Naive thymus-derived CD8-positive, alpha-beta T cell (primary cell): ENCODE data around the gene ARID1B. TPM values are rescaled to one million over a fixed set of nuclear protein-coding genes. Genes with fewer than 3 reads are reported as not detected.

Experiments used
- ATAC-seq, 2 donors: fragments of 150-1000 bp; cut with Tn5 transposase in 1 of 2; sonication (Bioruptor Pico), chemical (Tn5 transposase) in 1 of 2; 1 replicate in 1 of 2; 2 replicates in 1 of 2; pipeline ENCODE4 v1.10.0; 2021; ENCODE audit warnings: mild to moderate bottlenecking in 2 of 2, moderate library complexity in 2 of 2
- POLR2A ChIA-PET: fragments of 350-600 bp; sonication (Branson Sonifier 250); formaldehyde crosslinking; loops from one replicate; lab custom pipeline; 2021; ENCODE audit warnings: antibody characterized with exemption; lab: Charles Lee
- DNase-seq, 10 donors: peaks; one replicate each; pipeline versions ENCODE4 v3.0.0 to v3.0.0-alpha.2; 2020 to 2022
- H3K27ac Mint-ChIP-seq, 10 donors: one replicate each; pipeline ENCODE4 v1.8.0; 2020 to 2022; ENCODE audit warnings: mild to moderate bottlenecking in 10 of 10, mixed read lengths in 10 of 10, moderate library complexity in 4 of 10, inconsistent platforms in 1 of 10
- H3K27me3 Mint-ChIP-seq, 5 donors: one replicate each; pipeline ENCODE4 v1.8.0; 2021 to 2022; ENCODE audit warnings: mixed read lengths in 5 of 5
- H3K36me3 Mint-ChIP-seq, 3 donors: one replicate each; pipeline ENCODE4 v1.8.0; 2020 to 2022; ENCODE audit warnings: mixed read lengths in 3 of 3, mild to moderate bottlenecking in 2 of 3, inconsistent platforms in 1 of 3
- H3K4me1 Mint-ChIP-seq, 4 donors: one replicate each; pipeline ENCODE4 v1.8.0; 2021 to 2022; ENCODE audit warnings: mixed read lengths in 4 of 4
- H3K4me3 Mint-ChIP-seq, 10 donors: one replicate each; pipeline ENCODE4 v1.8.0; 2020 to 2022; ENCODE audit warnings: mild to moderate bottlenecking in 10 of 10, mixed read lengths in 10 of 10, moderate library complexity in 6 of 10, inconsistent platforms in 1 of 10
- H3K9me3 Mint-ChIP-seq, 9 donors: one replicate each; pipeline ENCODE4 v1.8.0; 2020 to 2022; ENCODE audit warnings: mixed read lengths in 9 of 9, mild to moderate bottlenecking in 3 of 9, inconsistent platforms in 1 of 9, moderate library complexity in 1 of 9
- polyA plus RNA-seq, 3 donors: library from polyadenylated mRNA; unstranded; fragments of 300-500 nt; fragmentation: Illumina TruSeq; gene quantifications; one replicate each; pipeline ENCODE4 v1.2.3, GENCODE V29; 2021
- total RNA-seq, 8 experiments: library from RNA in 2 of 8; stranded (reverse) in 2 of 8; gene quantifications; one replicate each; pipeline ENCODE4 v1.2.3 and lab custom pipeline; 2021 to 2026

ARID1B gene
- total and polyA plus RNA-seq, 5 experiments from 2014 or later: 9.0 to 122 (median 18.6) TPM

DNA sequence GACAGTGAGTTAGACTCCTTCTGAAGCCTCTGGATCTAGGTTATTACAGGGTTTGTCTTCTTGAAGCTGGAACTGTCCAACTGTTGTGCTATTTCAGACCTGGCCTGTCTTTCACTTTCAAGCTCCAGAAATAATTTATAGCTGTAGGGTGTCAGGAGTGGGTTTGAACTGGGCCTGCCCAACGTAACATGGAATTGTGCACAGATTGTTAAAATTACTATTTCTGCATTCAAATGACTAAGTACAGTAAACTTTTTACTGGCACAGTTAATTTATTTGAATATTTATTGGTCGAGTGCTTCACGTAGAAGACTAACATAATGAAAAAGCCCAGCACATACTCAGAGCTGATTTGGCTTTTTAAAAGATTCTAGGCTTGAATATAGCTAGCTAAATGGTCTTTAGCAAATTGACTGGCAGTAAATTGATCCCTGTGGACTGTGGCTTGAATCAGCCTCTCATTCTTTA is 74.3 kb downstream of the ARID1B start:
- DNase-seq (no peak), ATAC-seq (no peak)
- Mint-ChIP-seq H3K9me3 (no peaks in the 10 kb centered on the region), H3K27me3 (no peaks in the 10 kb centered on the region), H3K27ac (peak overlapping the region in 1 of 10 donors; percentile 32), H3K4me3 (no peak overlapping the region), H3K4me1 (peaks cover 45 to 98% (median 94%) of the 10 kb centered on the region in 4 donors), H3K36me3 (peaks cover 0 to 5% (median 0%) of the 10 kb centered on the region in 3 donors)
- POLR2A ChIA-PET: no interaction called here

DNA sequence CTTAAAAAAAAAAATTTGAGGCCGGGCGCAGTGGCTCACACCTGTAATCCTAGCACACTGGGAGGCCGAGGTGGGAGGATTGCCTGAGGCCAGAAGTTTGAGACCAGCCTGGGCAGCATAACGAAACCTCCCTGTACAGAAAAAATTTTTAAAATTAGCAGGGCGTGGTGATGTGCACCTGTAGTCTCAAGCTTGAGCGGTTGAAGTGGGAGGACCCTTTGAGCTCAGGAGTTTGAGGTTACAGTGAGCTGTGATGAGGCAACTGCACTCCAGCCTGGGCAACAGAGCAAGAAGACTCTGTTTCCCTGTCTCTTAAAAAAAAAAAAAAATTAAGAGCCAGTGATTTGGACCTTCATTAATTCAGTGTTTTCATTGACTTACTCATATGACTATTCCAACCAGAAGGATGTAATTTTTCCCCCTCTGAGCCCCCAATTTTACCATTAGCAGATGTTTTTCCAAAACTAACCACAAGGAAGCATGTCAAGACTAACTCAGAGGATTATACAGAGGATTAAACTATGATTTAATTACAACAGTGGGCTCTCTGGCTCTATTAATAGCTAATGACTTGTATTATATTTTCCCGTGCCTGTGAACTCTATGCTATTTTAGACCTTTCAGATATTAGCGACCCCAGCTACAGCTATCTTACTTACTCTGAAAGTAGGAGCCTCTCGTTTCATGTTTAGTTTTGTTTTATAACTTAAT is 75.1 kb downstream of the ARID1B start:
- Mint-ChIP-seq H3K27me3 (no peaks in the 10 kb centered on the region), H3K27ac (peak overlapping the region in 2 of 10 donors; percentile 16 to 18), H3K36me3 (peaks cover 0 to 2% (median 0%) of the 10 kb centered on the region in 3 donors), H3K4me1 (peaks cover 43 to 98% (median 94%) of the 10 kb centered on the region in 4 donors), H3K4me3 (peak overlapping the region in 2 of 10 donors; percentile 7 to 30), H3K9me3 (no peaks in the 10 kb centered on the region)
- ATAC-seq: peak; percentile 60 to 70
- POLR2A ChIA-PET: no interaction called here
- no peak for DNase-seq

DNA sequence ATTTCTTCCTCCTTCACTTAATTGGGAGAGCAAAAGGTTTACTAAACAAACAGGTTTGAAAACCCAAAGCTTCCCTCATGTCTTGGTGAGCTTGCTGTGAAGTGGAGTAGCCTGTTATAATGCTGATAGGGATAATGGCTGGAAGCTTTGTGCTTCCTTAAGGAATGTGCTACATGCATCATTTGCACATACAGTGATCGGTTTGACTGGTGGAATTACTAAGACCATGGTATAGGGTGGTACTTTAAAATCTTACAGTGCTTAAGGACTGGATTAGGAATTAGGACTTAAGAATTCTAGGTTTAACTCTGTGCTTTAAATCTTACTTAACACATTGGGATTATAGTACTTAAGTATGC is 75.7 kb downstream of the ARID1B start:
- no peak for ATAC-seq
- POLR2A ChIA-PET: no interaction called here
- peak overlapping the region in 1 of 10 donors; percentile 16 for H3K27ac Mint-ChIP-seq
- peaks cover 0 to 2% (median 0%) of the 10 kb centered on the region in 3 donors for H3K36me3 Mint-ChIP-seq
- H3K27me3 Mint-ChIP-seq: no peaks in the 10 kb centered on the region
- H3K4me3 Mint-ChIP-seq: peak overlapping the region in 1 of 10 donors; percentile 30
- peaks cover 42 to 98% (median 94%) of the 10 kb centered on the region in 4 donors for H3K4me1 Mint-ChIP-seq
- H3K9me3 Mint-ChIP-seq: no peaks in the 10 kb centered on the region
- DNase-seq: no peak

DNA sequence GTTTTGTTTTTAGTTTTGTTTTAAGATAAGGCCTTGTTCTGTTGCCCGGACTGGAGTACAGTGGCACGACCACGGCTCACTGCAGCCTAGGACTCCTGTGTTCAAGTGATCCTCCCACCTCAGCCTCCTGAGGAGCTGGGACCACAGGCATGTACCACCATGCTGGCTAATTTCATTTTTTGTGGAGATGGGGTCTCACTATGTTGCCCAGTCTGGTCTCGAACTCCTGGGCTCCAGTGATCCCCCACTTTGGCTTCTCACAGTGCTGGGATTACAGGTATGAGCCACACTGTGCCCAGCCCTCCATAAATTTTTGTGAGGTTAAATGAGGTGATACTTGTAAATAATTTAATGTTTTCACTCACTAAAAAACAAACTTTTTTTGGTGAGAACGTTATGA is 76.6 kb downstream of the ARID1B start:
- Mint-ChIP-seq H3K27me3 (no peaks in the 10 kb centered on the region), H3K36me3 (peaks cover 0 to 3% (median 0%) of the 10 kb centered on the region in 3 donors), H3K4me1 (peaks cover 41 to 98% (median 93%) of the 10 kb centered on the region in 4 donors), H3K9me3 (no peaks in the 10 kb centered on the region), H3K4me3 (peak overlapping the region in 2 of 10 donors; percentile 26 to 59), H3K27ac (peak overlapping the region in 5 of 10 donors; percentile 36 to 70 (median 59))
- no peak for DNase-seq
- ATAC-seq: no peak
- POLR2A ChIA-PET: no interaction called here

DNA sequence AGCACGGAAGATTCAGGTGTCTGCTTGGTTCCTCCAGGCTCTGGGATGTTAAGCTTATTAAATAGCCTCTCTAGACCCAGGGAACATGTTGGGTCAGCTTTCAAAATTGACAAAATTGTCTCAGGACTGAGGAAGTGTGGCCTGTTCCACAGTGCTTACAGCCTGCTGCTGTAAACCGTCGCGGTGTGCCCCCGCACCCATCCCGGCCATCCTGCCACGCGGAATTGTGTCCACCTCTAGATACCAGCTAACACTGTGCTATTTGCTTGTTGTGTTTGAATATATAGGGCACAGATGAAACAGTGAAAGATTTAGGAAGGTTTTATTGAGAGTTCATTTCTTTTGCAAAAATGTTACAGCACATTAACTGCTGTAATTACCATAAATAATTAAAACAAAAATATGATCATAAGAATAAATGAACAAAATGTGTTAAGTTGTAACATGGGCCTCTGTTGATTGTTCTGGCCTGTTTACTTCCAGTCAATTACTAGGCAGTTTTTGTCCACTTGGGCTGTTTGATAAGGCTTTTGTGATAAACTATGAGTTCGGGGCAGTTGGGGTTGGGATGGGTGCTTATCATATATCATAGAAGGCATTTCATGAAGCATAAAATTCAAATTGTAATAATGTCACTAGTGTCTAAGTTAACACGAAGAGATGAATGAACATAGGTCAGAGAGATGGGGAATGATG is 77.4 kb downstream of the ARID1B start:
- Mint-ChIP-seq H3K27me3 (no peaks in the 10 kb centered on the region), H3K27ac (peak overlapping the region in 2 of 10 donors; percentile 29 to 34), H3K9me3 (no peaks in the 10 kb centered on the region), H3K36me3 (peaks cover 0 to 3% (median 0%) of the 10 kb centered on the region in 3 donors), H3K4me1 (peaks cover 40 to 95% (median 89%) of the 10 kb centered on the region in 4 donors), H3K4me3 (peak overlapping the region in 3 of 10 donors; percentile 1 to 7 (median 6))
- POLR2A ChIA-PET: no interaction called here
- DNase-seq (no peak), ATAC-seq (no peak)

DNA sequence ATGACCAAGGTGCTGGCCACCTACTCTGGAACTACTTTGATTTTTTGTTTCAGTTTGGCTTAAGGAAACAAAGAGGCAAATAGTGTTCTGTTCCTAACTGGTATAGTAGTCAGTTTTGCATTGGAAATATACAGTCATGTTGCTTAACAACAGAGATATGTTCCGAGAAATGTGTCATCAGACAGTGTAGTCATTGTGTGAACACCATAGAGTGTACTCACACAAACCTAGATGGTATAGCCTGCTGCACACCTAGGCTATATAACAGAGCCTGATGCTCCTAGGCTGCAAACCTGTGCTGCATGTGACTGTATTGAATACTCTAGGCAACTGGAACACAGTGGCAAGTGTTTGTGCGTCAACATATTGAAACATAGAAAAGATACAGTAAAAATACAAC is 80.4 kb downstream of the ARID1B start:
- Mint-ChIP-seq H3K4me1 (peaks cover 55 to 90% (median 86%) of the 10 kb centered on the region in 4 donors), H3K27ac (peak overlapping the region in 3 of 10 donors; percentile 18 to 61 (median 28)), H3K4me3 (no peak overlapping the region), H3K27me3 (no peaks in the 10 kb centered on the region), H3K36me3 (peaks cover 0 to 3% (median 0%) of the 10 kb centered on the region in 3 donors), H3K9me3 (no peaks in the 10 kb centered on the region)
- ATAC-seq (no peak), DNase-seq (no peak)
- POLR2A ChIA-PET: no interaction called here

DNA sequence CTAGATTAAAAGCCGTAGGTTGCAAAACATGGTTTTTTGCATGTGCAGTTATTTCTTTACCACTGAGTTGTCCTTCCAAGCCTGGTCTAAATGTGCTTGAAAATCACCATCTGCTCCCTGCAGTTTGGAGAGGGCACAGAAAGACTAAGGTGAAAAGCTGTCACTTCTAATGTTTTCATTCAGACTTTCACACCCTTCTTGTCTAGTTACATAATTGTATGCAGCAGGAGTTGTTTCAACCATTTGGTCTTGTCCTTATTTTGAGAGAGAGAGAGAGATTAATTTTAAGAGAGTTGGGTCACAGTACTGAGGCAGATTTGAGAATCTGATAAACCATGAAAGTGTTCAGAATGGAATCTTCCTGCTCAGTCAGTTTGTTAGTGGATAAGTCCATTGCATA is 82.5 kb downstream of the ARID1B start:
- no peak for DNase-seq
- Mint-ChIP-seq H3K4me1 (peaks cover 52 to 90% (median 83%) of the 10 kb centered on the region in 4 donors), H3K36me3 (peaks cover 0 to 4% (median 0%) of the 10 kb centered on the region in 3 donors), H3K4me3 (no peak overlapping the region), H3K27ac (no peak overlapping the region), H3K9me3 (no peaks in the 10 kb centered on the region), H3K27me3 (no peaks in the 10 kb centered on the region)
- ATAC-seq: no peak
- POLR2A ChIA-PET: no interaction called here

DNA sequence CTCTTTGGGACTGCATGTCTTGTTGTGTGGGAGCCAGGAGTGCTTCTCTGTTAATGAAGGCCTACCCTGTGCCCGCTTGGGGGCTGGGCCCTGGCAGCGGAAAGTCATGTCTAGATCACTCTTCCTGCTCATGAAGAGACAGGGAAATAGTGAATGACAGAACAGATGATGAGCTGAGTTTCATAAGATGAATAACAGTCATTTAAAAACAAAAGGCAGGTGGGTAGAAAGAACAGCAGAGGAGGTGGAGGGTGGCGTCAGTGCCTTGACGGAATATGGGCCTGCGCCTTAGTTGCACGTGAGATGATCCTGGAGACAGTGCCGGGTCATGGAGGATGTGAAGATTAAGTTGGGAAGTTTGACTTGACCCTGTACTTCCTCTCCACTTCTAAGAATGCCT is 85.5 kb downstream of the ARID1B start:
- DNase-seq: no peak
- POLR2A ChIA-PET: no interaction called here
- no peak for ATAC-seq
- Mint-ChIP-seq H3K27ac (peak overlapping the region in 7 of 10 donors; percentile 8 to 71 (median 44)), H3K4me1 (peaks cover 50 to 92% (median 83%) of the 10 kb centered on the region in 4 donors), H3K4me3 (peak overlapping the region in 4 of 10 donors; percentile 4 to 22 (median 12)), H3K36me3 (peaks cover 0 to 4% (median 0%) of the 10 kb centered on the region in 3 donors), H3K9me3 (no peaks in the 10 kb centered on the region), H3K27me3 (no peaks in the 10 kb centered on the region)

DNA sequence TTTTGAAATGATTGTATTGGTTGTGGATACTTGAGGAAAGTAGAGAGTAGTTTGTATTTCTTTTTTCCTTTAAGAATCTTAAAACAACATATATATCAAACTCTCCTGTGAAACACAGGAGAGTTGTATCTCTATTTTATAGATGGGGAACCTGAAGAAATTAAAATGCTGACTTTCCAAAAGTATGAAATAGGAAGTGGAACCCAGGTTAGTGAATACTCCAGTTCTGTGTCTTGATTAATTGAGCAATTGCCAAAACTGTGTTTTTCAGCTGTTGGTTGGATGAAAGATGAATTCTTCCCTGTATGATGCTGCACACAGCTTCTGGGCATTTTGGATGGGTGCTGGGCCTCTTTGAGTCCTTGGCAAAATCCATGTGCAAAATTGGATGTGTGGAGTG is 86.3 kb downstream of the ARID1B start:
- POLR2A ChIA-PET: no interaction called here
- H3K36me3 Mint-ChIP-seq: peaks cover 0 to 1% (median 0%) of the 10 kb centered on the region in 3 donors
- no peak for ATAC-seq

DNA sequence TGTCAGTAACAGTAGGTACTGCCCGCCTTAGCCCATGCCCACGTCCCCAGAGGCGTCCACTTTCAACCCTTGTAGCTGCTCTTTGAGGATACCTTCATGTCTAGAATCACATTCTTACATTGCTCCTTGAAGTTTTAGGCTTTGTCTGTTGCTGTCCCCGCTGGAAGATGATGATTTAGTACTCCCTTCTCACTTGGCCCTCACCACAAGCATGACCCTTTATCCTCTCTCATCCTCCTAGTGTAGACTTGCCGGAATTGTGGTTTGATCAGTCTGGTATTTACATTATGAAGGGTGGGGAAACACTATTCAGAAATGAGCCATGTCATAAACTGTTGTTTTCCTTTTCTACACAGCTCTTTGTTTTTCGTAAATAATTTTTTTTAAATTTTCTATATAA is 87.4 kb downstream of the ARID1B start:
- no peaks in the 10 kb centered on the region for H3K9me3 Mint-ChIP-seq
- POLR2A ChIA-PET: no interaction called here
- no peak for ATAC-seq
- no peaks in the 10 kb centered on the region for H3K27me3 Mint-ChIP-seq
- H3K27ac Mint-ChIP-seq: peak overlapping the region in 7 of 10 donors; percentile 0 to 80 (median 61)
- no peak overlapping the region for H3K4me3 Mint-ChIP-seq
- peaks cover 0 to 3% (median 1%) of the 10 kb centered on the region in 3 donors for H3K36me3 Mint-ChIP-seq
- DNase-seq: no peak
- H3K4me1 Mint-ChIP-seq: peaks cover 54 to 93% (median 83%) of the 10 kb centered on the region in 4 donors

More for the DNA sequence above, 86.3 kb downstream of the ARID1B start:
- Mint-ChIP-seq H3K9me3 (no peaks in the 10 kb centered on the region), H3K4me1 (peaks cover 50 to 92% (median 83%) of the 10 kb centered on the region in 4 donors), H3K4me3 (no peak overlapping the region), H3K27ac (peak overlapping the region in 4 of 10 donors; percentile 8 to 79 (median 38)), H3K27me3 (no peaks in the 10 kb centered on the region)
- DNase-seq: no peak

DNA sequence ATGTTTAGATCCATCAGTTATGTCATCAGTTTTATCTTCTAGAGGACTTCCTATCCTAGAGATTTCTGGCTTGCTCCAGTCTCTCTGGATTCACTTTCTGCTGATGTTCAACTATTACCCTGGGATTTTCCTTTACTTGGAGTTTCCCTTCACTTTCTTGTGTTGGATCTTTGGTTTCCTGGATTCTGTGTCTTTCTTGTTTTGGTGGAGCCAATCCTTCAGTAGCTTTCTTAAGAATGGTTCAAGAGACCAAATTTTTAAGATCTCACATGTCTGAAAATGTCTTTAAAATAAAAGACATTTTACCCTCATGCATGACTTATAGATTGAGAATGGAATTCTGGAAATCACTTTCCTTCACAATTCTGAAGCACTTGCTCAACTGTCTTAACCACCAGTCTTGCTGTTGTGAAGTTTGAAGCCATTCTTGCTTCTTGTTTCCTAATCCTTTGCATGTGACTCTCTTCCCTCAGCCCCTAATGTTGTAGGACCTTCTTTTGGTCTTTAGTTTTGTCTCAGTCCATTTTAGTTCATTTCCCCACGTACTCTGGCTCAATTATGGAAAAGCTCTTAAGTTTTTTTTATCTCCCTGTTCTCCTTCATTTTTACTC is 87.9 kb downstream of the ARID1B start:
- Mint-ChIP-seq H3K36me3 (peaks cover 0 to 3% (median 1%) of the 10 kb centered on the region in 3 donors), H3K4me1 (peaks cover 51 to 91% (median 82%) of the 10 kb centered on the region in 4 donors), H3K4me3 (peak overlapping the region in 2 of 10 donors; percentile 16 to 31), H3K27me3 (no peaks in the 10 kb centered on the region), H3K27ac (peak overlapping the region in 9 of 10 donors; percentile 8 to 75 (median 35)), H3K9me3 (no peaks in the 10 kb centered on the region)
- DNase-seq: no peak
- ATAC-seq: no peak
- POLR2A ChIA-PET: no interaction called here

DNA sequence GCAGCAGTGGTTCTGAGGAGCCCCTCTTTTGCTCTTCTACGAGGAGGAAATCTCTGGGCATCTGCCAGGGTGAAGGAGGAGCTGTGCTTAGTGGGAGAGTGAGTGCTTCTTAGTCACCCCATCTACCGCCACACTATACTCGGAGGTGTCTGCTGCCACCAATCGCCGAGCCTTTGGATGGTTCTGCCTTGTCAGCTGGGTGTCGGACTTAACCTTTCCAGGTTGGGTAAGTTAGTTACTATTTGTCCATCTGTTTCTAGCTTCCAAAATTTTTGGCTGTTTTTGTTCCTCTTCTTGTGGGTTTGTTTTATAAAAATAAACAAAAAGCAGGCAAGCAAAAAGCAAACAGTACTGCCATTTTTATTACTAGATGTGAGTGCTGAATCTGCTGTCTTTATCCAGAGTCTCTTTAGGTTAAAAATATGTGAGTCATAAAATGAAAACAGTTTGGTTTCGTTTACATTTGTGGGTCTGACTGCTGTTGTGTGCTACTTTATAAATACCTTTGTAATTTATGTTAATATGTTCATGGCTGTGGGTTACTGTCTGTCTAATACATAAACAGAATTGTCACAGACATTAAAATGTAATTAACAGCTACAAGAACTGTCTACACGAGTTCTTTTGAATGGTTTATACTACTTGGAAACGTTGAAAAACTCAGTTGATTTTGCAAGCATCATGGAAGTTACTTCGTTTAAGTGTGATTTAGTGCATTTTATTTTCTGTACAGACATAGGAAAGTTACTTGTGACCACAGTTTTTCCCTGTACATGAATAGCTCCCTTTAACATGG is 89.2 kb downstream of the ARID1B start:
- Mint-ChIP-seq H3K4me3 (peak overlapping the region in 6 of 10 donors; percentile 8 to 42 (median 23)), H3K4me1 (peaks cover 50 to 93% (median 87%) of the 10 kb centered on the region in 4 donors), H3K27me3 (no peaks in the 10 kb centered on the region), H3K9me3 (no peaks in the 10 kb centered on the region), H3K36me3 (peaks cover 0 to 6% (median 1%) of the 10 kb centered on the region in 3 donors), H3K27ac (peak overlapping the region in 9 of 10 donors; percentile 15 to 75 (median 37))
- POLR2A ChIA-PET: interaction anchor here (0.6 kb wide), 1 partner anchor 203 kb away, joined by 3 read pairs; no protein-coding TSS in a partner anchor
- DNase-seq (peak in 2 of 10 donors; percentile 10 to 16), ATAC-seq (peak; percentile 73 to 75)
